ENCODE results near the gene HBE1.

Gene HBE1

GRCh38 chr11:5234381-5234834, 35.3 kb downstream of the HBE1 start, which contains the start of gene HBD:
Gene HBD (minus strand): TSS chr11:5234483. CDS start chr11:5234433, 50 bp downstream.
- no peak for DNase-seq (ENCODE audit: low read depth in 2 of 2)

GRCh38 chr11:5233307-5233706, 36.4 kb downstream of the HBE1 start:
- DNase-seq (ENCODE audit: low read depth in 2 of 2): no peak

GRCh38 chr11:5232821-5233220, 36.9 kb downstream of the HBE1 start:
- no peak for DNase-seq (ENCODE audit: low read depth in 2 of 2)

- no peak for DNase-seq (ENCODE audit: low read depth in 2 of 2)
These were observed 37.6 kb downstream of the HBE1 start for GRCh38 chr11:5232176-5232575.

GRCh38 chr11:5231111-5231510, 38.6 kb downstream of the HBE1 start:
- no peak for DNase-seq (ENCODE audit: low read depth in 2 of 2)

- no peak for DNase-seq (ENCODE audit: low read depth in 2 of 2)
These were observed 39.5 kb downstream of the HBE1 start for GRCh38 chr11:5230266-5230665.

- no peak for DNase-seq (ENCODE audit: low read depth in 2 of 2)
These were observed 39.9 kb downstream of the HBE1 start for GRCh38 chr11:5229796-5230195.

GRCh38 chr11:5229356-5229755, 40.4 kb downstream of the HBE1 start:
- no peak for DNase-seq (ENCODE audit: low read depth in 2 of 2)

- DNase-seq (ENCODE audit: low read depth in 2 of 2): no peak
These were observed 41.6 kb downstream of the HBE1 start for GRCh38 chr11:5228124-5228523.

- no peak for DNase-seq (ENCODE audit: low read depth in 2 of 2)
These were observed 42.1 kb downstream of the HBE1 start for GRCh38 chr11:5227681-5228080.

- no peak for DNase-seq (ENCODE audit: low read depth in 2 of 2)
These were observed 42.9 kb downstream of the HBE1 start, which contains the start of gene HBB for GRCh38 chr11:5226732-5227310. Gene HBB (minus strand): TSS chr11:5227071. CDS start chr11:5227021, 50 bp downstream.

GRCh38 chr11:5225480-5225871, 44.3 kb downstream of the HBE1 start:
- DNase-seq (ENCODE audit: low read depth in 2 of 2): no peak

GRCh38 chr11:5224538-5225479, 44.9 kb downstream of the HBE1 start:
- DNase-seq (ENCODE audit: low read depth in 2 of 2): no peak

GRCh38 chr11:5223686-5224085, 46.1 kb downstream of the HBE1 start:
- DNase-seq (ENCODE audit: low read depth in 2 of 2): no peak

GRCh38 chr11:5223146-5223545, 46.6 kb downstream of the HBE1 start:
- DNase-seq (ENCODE audit: low read depth in 2 of 2): no peak
